Glomerular visceral epithelial cell (primary cell): Measurements from ENCODE around the gene ASAP2.
"Not testable (repeated sequence)": the region's sequence is repeated elsewhere in the genome, so short reads cannot be mapped to it uniquely, and the experiment has no call there.

Experiments
- DNase-seq: peaks from one replicate; pipeline ENCODE4 v3.0.0-alpha.2; 2016; ENCODE audit errors: extremely low spot score

Gene ASAP2

GRCh38 chr2:9380702-9381628 is 174.4 kb downstream of the ASAP2 start:
- DNase-seq, result peak; percentile 88

- DNase-seq, result peak; percentile 67
These were observed 176.1 kb downstream of the ASAP2 start for GRCh38 chr2:9382604-9383235.

- no peak for DNase-seq
These were observed 177.9 kb downstream of the ASAP2 start for GRCh38 chr2:9384521-9384920.

- peak; percentile 67 for DNase-seq
These were observed 179.2 kb downstream of the ASAP2 start for GRCh38 chr2:9385841-9386240.

GRCh38 chr2:9388199-9388681 is 181.6 kb downstream of the ASAP2 start:
- DNase-seq, result no peak

- no peak for DNase-seq
These were observed 182.6 kb downstream of the ASAP2 start for GRCh38 chr2:9388950-9389911.

GRCh38 chr2:9390151-9390850 is 183.7 kb downstream of the ASAP2 start:
- DNase-seq, result no peak

GRCh38 chr2:9390991-9391390 is 184.4 kb downstream of the ASAP2 start:
- DNase-seq, result no peak

GRCh38 chr2:9391961-9392720 is 185.5 kb downstream of the ASAP2 start:
- DNase-seq, result no peak

- DNase-seq, result no peak
These were observed 186.5 kb downstream of the ASAP2 start for GRCh38 chr2:9392898-9393765.

- DNase-seq, result no peak
These were observed 188.2 kb downstream of the ASAP2 start for GRCh38 chr2:9394816-9395215.

GRCh38 chr2:9397201-9397600 is 190.6 kb downstream of the ASAP2 start:
- no peak for DNase-seq

- DNase-seq, result not testable (repeated sequence)
These were observed 191.6 kb downstream of the ASAP2 start for GRCh38 chr2:9398251-9398650.

GRCh38 chr2:9398881-9399780 is 192.5 kb downstream of the ASAP2 start:
- DNase-seq, result no peak

GRCh38 chr2:9400268-9401058 is 193.9 kb downstream of the ASAP2 start:
- no peak for DNase-seq

GRCh38 chr2:9401059-9401547 is 194.5 kb downstream of the ASAP2 start:
- DNase-seq, result no peak

- DNase-seq, result no peak
These were observed 195.2 kb downstream of the ASAP2 start for GRCh38 chr2:9401646-9402371.
